Posterior vena cava (tissue), 2 donors: ENCODE measurements around the gene SERPIND1. TPM values are rescaled to one million over a fixed set of nuclear protein-coding genes. Genes with fewer than 3 reads are reported as not detected.
"Not testable (repeated sequence)": the region's sequence is repeated elsewhere in the genome, so short reads cannot be mapped to it uniquely, and the experiment has no call there.

Experiments
- DNase-seq: peaks from one replicate; pipeline ENCODE4 v3.0.0-alpha.2; 2020; ENCODE audit warnings: low spot score
- intact Hi-C, 2 donors: fragments of 100-400 bp; cut with DNase I; formaldehyde crosslinking; loops; one replicate each; pipeline versions ENCODE4 v1.14.1 to v1.14.2; 2022 to 2023
- total RNA-seq, 2 donors: library from RNA; stranded (reverse); fragmentation: NEBNext Ultra II Directional; extraction: Animal tissue kit (Norgen Biotek cat#: 25700); gene quantifications; one replicate each; pipeline ENCODE4 v1.2.1, GENCODE V29; 2021
- donor health status: DM: yes; HTN: yes; CAD: no.
- donor health status: DM: yes; HTN: yes; CAD: no.

Gene SERPIND1
- total RNA-seq, 2 donors from 2014 or later, result not detected

DNA sequence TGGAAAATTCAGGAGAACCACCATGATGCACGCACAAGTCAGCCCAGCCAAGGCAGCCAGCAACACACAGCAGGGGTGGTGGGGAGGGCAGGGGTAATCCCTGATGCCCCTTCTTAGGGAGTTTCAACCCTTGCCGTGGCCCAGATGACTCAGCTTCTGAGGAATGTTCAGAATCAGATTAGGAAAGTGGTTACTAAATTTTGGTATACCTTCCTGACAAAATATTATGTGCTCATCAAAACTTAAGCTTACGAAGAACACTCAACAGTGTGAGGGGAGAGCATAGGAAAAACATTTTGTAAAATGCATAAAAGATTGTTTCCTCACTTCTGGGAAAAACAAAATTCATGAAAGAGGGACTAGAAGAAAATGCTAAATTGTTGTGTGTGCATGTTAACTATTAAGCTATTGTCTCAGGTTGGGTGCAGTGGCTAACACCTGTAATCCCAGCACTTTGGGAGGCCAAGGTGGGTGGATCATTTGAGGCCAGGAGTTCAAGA lies 32.1 kb downstream of the SERPIND1 start:
- intact Hi-C loops, result no loop called here

DNA sequence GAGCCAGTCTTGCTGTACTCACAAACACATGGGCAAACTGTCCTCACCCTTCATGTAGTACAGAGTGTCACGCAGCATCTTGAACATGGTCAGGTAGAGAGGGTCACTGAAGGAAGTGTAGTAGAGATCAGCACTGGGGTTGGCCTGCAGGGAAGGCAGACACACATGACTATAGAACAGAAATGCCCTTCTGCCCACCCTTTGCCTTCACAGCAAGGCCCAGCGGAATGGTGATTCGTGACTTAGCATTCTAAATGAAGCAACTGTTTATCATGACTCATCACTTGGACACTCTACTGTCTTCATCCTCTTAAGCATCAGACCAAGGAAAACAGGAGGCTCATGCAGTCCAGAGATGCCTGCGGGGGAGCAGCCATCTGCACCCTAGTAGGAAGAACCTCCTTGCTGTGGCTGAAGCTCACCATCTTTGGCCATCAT lies 33.4 kb downstream of the SERPIND1 start:
- DNase-seq, result no peak
- intact Hi-C loops, result no loop called here

More for the DNA sequence above, 32.1 kb downstream of the SERPIND1 start:
- no peak for DNase-seq

DNA sequence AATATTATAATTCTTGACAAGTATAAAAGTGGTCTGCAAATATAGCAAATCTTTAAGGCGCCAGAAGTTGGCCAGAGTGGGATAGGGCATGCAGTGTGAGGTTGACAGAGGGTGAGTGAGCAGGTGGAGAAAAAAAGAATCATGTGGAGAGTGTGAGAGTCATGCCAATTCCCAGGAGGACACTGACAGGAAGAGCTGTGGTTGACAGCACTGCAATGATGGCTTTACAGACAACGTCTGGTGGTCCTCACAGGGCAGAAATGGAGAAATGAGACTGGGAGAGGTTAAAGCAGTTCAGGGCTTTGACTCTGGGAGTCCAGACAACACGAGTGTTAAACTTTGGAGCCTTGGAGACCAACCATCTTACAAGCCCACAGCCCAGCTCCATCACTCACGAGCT lies 34.9 kb downstream of the SERPIND1 start:
- intact Hi-C loops, result no loop called here

DNA sequence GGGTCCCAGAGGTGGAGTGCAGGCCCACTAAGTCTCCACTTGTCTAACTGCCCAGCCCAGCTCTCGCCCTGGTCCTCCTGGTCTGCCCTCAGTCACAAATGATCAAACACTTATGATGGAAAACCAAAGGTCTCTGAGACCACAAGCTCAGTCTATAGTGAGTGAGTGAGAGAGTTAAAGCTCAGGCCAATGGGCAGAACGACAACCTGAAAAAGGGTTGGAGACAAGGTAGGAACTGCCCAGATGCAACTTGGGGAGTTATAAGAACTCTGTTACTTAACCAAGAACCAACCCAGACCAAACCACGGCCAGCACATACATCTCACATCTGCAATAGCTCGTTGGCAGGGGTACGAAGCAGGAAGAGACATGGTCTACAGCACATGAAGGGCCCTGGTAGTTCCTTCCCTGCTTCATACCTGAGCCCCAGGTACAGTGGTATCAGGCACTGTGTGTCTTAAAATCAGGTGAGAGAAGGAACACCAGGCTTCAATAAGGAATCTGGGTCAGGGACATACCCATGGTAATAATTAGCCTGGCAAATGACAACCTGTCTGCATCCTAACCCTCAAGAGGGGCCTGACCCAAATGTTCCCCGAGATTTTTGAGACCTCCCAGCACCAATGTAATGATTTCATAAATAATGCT lies 35.7 kb downstream of the SERPIND1 start:
- intact Hi-C loops, result no loop called here
- DNase-seq, result no peak

More for the DNA sequence above, 34.9 kb downstream of the SERPIND1 start:
- no peak for DNase-seq

DNA sequence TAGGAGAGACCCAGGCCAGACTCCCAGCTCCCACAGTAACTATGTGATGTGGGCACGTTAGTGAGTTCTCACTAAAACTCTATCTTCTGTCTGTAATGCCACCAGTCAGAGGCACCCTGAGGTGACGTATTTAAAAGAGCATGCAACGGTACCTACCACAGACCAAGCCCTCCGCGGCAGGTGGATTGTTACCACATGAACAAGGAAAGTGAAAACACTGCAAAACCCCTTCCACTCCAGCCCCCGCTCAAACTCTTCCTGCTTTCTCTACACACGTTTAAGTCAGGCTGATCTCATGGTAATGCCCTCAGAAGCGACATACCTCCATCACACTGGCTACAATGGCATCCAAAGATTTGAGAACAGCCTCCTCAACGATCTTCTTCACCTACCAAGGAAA lies 36.7 kb downstream of the SERPIND1 start:
- DNase-seq, result no peak
- intact Hi-C loops, result no loop called here

DNA sequence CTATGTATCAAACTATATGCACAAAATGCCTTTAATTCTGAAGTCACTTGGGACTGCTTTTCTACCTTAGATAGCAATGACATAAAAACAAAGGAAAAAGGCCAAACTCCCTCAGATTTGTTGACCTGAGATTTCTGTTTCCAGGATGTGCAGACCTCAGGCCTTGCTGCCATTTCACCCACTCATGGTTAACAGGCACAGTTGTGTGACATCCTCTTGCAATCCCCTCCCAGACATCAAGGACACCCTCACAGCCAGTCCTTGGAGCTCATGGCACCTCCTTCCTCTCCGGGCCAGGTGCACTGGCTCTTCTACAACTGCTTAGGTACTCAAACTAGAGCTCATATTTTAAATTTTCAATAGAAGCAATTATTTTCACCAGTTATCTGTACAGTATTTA lies 37.3 kb downstream of the SERPIND1 start:
- intact Hi-C loops, result no loop called here

DNA sequence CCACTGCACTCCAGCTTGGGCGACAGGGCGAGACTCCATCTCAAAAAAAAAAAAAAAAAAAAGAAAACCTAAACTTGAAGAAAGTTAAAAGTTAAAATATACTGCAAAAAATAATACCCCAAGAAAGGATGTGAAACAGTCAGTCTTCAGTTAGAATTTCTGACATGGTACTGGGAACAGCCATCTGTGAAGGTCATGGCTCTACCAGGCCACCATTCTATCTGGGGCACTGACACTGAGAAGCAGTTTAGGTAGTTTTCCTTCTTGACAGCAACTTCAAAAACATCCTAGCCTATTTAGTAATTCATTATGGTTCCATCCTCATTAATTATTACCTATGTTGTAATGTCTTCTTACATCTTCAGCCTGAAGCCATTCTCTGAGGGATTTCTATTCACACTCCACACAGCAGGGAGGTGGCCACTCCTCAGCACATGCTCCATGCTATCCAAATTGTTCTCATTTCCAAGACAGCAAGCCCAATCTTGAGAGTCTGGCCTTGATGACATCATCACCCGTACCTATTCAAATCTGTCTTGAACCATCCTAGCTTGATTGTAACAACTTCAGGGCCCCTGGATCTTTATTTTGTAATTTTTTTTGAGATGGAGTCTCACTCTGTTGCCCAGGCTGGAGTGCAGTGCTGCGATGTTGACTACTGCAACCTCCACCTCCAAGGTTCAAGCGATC lies 38.2 kb downstream of the SERPIND1 start:
- intact Hi-C loops, result no loop called here

More for the DNA sequence above, 37.3 kb downstream of the SERPIND1 start:
- DNase-seq, result no peak

DNA sequence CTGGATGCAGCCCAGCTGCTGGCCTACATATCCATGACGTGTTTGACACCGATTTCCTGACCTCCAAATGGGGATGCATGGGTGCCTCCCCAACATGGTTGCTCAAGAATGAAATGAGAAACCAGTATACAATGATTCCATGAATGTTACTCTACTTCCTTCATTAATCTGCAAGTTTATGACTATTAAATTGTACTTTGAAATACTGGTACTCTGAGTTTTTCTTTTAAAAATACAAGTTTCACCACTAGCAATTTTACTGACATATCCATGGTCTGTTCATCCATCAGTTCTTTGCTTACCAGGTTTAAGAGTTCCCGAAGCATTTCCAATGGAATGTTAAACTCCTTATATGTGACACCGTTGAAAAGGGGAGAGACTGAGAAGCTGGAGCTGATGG lies 39.1 kb downstream of the SERPIND1 start:
- DNase-seq, result no peak
- intact Hi-C loops, result no loop called here

More for the DNA sequence above, 38.2 kb downstream of the SERPIND1 start:
- DNase-seq, result no peak

DNA sequence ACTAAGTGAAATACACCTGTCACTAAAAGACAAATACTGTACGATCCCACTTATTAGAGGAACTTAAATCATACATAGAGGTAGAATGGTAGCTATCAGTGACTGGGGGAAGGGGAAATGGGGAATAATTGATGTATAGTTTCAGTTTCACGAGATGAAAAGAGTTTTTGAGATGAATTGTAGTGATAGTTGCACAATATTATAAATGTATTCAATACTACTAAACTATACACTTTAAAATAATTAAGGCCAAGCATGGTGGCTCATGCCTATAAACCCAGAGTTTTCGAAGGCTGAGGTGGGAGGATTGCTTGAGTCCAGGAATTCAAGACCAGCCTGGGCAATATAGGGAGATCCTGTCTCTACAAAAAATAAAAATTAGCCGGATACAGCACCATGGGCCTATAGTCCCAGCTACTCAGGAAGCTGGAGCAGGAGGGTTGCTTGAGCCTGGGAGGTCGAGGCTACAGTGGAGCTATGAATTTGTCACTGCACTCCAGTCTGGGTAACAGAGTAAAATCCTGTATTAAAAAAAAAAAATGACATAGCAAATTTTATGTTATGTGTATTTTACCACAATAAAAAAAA lies 40.4 kb downstream of the SERPIND1 start:
- intact Hi-C loops, result no loop called here

DNA sequence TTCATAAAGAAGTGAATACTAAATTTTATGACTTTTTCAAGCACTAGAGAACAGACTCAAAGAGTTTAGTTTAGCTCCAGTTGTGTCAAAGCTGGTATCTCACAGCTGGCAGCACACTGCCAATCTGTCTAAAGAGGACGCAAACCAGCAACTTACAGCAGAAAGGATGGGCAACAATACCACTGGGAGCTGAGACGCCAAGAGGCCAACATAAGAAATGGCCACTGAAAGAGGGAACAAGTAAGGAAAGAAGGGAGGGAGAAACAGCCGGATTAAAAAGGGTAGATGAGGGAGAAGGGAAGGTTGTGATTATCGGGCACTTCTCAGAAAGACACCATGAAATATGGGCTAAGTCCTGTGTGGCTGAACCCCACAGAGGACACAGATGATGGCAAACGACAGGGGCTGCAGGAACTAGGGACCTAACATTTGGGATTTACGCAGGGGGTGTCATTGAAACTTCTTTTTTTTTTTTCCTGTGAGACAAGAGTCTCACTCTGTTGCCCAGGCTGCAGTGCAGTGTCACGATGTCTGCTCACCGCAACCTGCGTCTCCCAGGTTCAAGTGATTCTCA lies 41.7 kb downstream of the SERPIND1 start:
- DNase-seq, result no peak
- intact Hi-C loops, result no loop called here

More for the DNA sequence above, 40.4 kb downstream of the SERPIND1 start:
- DNase-seq, result no peak

DNA sequence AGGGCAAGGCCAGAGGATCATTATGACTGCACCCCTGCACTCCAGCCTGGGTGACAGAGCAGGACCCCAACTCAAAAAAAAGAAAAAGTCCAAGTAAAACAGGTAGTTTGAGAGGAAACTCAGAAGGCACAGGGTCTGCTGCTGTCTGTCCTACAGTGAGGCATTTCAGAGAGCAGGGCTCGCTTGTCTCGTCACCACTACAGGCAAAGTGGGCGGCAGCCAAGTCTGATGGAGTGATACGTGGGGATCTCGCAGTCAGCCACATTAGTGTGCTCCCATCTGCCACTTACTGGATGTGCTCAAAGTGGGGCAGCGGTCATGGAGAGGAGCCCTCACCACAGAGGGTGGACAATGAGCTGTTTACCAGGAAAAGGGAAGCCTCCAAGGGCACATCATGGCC lies 42.6 kb downstream of the SERPIND1 start:
- intact Hi-C loops, result no loop called here
- no peak for DNase-seq

DNA sequence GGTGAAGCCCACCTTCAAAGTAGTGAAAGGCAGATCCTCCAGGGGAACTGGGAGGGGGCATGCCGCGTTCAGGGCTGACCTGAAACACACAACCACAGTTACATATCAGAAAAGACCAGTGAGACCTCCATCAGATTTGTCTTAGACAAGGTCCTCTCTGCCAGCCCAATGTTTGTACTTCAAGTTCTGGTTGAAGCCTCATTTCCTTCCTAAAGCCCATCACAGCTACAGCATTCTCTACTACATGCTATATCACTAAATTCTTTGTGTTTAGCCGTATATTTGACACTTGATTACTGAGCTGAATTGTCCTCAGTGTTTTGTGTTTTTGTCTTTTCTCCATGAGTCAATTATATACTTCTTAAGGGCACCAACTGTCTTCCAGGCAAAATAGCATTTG lies 44.6 kb downstream of the SERPIND1 start:
- intact Hi-C loops, result no loop called here
- no peak for DNase-seq

DNA sequence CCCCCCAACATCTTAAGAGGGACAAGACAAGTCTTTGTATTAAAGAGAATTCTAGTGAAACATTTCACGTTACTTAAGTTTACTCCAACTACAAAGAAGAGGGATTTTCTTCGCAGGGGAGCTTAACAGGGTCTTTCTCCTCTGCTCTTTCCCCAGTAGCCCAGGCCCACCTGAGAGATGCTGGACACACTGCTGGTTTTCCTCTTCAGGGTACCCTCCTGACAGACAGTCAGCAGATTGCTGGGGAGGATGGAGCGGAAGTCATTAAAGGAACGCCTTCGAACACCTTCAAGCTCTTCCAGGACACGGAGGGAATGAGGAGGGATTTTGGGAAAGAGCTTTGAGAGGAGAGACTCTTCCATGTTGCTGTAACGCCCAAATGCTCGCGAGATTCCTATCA lies 45.6 kb downstream of the SERPIND1 start:
- intact Hi-C loops, result no loop called here
- no peak for DNase-seq

DNA sequence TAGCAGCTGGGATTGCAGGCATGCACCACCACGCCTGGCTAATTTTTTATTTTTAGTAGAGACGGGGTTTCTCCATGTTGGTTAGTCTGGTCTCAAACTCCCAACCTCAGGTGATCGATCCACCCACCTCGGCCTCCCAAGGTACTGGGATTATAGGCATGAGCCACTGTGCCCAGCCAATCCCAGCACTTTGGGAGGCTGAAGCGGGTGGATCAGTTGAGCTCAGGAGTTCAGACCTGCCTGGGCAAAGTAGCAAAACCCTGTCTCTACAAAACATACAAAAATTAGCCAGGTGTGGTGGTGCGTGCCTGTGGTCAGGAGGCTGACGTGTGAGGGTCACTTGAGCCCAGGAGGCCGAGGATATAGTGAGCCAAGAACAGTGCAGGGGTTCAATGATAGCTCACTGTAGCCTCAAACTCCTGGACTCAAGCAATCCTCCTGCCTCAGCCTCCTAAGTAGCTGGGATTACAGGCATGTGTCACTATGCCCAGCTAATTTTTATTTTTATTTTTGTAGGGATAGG lies 47.9 kb downstream of the SERPIND1 start:
- intact Hi-C loops, DNase-seq: not testable (repeated sequence)

DNA sequence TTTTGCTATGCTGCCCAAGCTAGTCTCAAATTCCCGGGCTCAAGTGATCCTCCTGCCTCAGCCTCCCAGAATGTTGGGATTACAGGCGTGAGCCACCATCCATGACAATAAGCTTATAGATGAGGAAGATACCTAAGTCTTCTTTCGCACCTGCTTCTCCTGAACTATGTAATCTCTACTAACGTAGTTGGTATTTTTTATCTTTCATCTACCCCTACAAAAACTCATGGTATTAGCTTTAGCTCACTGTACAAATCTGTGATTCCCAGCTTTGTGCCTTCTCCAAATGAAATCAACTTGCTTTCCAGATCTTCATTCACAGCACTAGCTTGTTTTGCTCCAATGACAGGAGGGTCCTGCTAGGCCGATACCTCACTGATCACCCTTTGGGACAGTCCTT lies 48.3 kb downstream of the SERPIND1 start:
- intact Hi-C loops, result no loop called here
- no peak for DNase-seq

DNA sequence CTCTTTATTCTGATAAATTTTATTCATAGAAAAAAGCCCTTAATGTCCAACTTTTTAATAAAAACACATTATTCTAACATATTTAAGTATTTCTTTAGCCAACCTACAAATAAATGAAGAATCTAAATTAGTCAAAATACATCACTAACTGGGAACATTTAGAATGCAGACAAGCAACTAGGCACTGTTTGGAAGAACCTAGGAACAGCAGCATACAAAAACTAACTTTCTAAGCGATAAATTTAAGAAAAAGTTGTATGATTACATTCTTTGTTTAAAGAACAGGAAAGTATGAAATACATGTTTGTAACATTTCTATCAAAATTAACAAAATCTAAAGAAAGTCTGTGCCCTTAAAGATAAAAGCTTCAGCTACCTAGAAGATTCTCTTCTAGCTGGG lies 49.4 kb downstream of the SERPIND1 start:
- intact Hi-C loops, result no loop called here
- DNase-seq, result no peak

DNA sequence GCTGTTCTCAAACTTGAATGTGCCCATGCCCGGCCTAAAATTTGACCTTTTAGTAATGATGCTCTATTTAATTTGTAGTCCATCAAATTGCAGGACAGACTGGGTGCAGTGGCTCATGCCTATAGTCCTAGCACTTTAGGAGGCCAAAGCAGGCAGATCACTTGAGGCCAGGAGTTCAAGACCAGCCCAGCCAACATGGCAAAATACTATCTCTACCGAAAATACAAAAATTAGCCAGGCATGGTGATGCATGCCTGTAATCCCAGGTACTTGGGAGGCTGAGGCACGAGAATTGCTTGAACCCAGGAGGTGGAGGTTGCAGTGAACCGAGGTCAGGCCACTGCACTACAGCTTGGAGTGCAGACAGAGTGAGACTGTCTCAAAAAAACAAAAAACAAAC lies 51.3 kb downstream of the SERPIND1 start:
- intact Hi-C loops, DNase-seq: not testable (repeated sequence)

DNA sequence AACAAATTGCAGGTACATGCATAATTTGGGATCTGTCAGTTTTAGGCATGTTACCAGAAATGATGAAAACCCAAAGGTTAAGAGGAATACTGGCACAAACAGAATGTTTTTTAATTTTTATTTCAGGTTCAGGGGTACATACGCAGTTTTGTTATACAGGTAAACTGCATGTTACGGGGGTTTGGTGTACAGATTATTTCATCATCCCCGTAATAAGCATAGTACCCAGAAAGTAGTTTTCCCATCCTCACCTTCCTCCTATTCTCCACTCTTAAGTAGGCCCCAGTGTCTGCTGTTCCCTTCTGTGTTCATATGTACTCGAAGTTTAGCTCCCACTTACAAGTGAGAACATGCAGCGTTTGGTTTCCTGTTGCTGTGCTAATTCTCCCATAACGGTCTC lies 51.7 kb downstream of the SERPIND1 start:
- no peak for DNase-seq
- intact Hi-C loops, result no loop called here

DNA sequence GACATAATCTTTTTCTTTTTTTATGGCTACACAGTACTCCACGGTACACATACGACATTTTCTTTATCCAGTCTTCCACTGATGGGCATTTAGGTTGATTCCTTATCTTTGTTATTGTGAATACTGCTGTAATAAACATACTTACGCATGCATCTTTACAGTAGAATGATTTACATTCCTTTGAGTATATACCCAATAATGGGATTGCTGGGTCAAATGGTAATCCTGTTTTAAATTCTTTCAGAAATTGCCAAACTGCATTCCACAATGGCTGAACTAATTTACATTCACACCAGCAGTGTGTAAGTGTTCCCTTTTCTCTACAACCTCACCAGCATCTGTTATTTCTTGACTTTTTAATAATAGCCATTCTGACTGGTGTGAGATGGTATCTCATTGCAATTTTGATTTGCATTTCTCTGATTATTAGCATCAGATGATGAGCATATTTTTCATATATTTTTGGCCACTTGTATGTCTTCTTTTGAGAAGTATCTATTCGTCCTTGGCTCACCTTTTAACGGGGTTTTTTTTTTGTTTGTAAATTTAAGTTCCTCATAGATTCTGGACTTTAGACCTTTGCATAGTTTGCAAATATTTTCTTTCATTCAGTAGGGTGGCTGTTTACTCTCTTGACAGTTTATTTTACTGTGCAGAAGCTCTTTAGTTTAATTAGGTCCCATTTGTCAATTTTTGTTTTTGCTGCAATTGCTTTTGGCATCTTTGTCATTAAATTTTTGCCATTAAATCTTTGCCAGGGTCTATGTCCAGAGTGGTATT lies 52.6 kb downstream of the SERPIND1 start:
- intact Hi-C loops, DNase-seq: not testable (repeated sequence)
